GM23248 (cell line): ENCODE results near the gene LRMDA.

Experiments
- EZH2 ChIP-seq: fragments of 200-600 bp; sonication (generic); IDR thresholded peaks from 2 replicates; pipeline ENCODE4 v1.6.1; 2018; ENCODE audit warnings: antibody characterized with exemption, mild to moderate bottlenecking; ENCODE audit not compliant: insufficient read depth, poor library complexity, severe bottlenecking
- EZH2phosphoT487 ChIP-seq: fragments of 200-600 bp; sonication (generic); IDR thresholded peaks from 2 replicates; pipeline ENCODE4 v1.6.1; 2018; ENCODE audit warnings: antibody characterized with exemption, moderate library complexity, mild to moderate bottlenecking, low read depth; ENCODE audit not compliant: insufficient read depth

- TF ChIP-seq EZH2phosphoT487 (no peak), EZH2 (no peak)
Observed at GRCh38 chr10:76036111-76036940, 604.9 kb downstream of the LRMDA start.
